H1 (cell line): ENCODE data around the gene DENND4B. TPM values are rescaled to one million over a fixed set of nuclear protein-coding genes. Genes with fewer than 3 reads are reported as not detected.

ENCODE experiments used
- CTCF ChIA-PET: fragments of 300-600 bp; sonication (Branson Sonifier 250); formaldehyde crosslinking; loops from one replicate; lab custom pipeline; 2021; ENCODE audit not compliant: partially characterized antibody; lab: Charles Lee
- POLR2A ChIA-PET: fragments of 300-600 bp; sonication (Branson Sonifier 250); formaldehyde crosslinking; loops from one replicate; lab custom pipeline; 2021; ENCODE audit warnings: inconsistent platforms; ENCODE audit not compliant: partially characterized antibody; lab: Charles Lee
- DNase-seq, 2 experiments: peaks; one replicate each; pipeline versions ENCODE4 v3.0.0 to v3.0.0-alpha.2; 2010 to 2022; ENCODE audit warnings: low spot score in 2 of 2, low read depth in 1 of 2, mixed read lengths in 1 of 2
- FAIRE-seq: peaks from 2 replicates; lab custom pipeline; 2011; peaks lifted over from hg19 to GRCh38; lab: Jason Lieb, UNC
- H2AFZ ChIP-seq: 2 replicates; pipeline ENCODE4 v1.8.1; 2012; ENCODE audit warnings: low read length, inconsistent platforms
- H2AK5ac ChIP-seq: 2 replicates; pipeline ENCODE4 v1.6.1; 2013; ENCODE audit warnings: low read depth, low read length
- H2BK120ac ChIP-seq: replicated peaks from 2 replicates; pipeline ENCODE3; 2013; ENCODE audit warnings: low read depth, low read length, inconsistent platforms
- H2BK12ac ChIP-seq: 2 replicates; pipeline ENCODE4 v1.6.1; 2013; ENCODE audit warnings: low read depth, low read length
- H2BK15ac ChIP-seq: 2 replicates; pipeline ENCODE4 v1.6.1; 2013; ENCODE audit warnings: low read length
- H2BK20ac ChIP-seq: 2 replicates; pipeline ENCODE4 v1.6.1; 2013; ENCODE audit warnings: low read length
- H2BK5ac ChIP-seq: 2 replicates; pipeline ENCODE4 v1.6.1; 2013; ENCODE audit warnings: low read depth, low read length
- H3K14ac ChIP-seq: 2 replicates; pipeline ENCODE4 v1.6.1; 2013; ENCODE audit warnings: inconsistent platforms; ENCODE audit not compliant: insufficient read length
- H3K18ac ChIP-seq: 2 replicates; pipeline ENCODE4 v1.6.1; 2013; ENCODE audit warnings: low read length; ENCODE audit errors: extremely low read depth
- H3K23ac ChIP-seq: 2 replicates; pipeline ENCODE4 v1.6.1; 2013; ENCODE audit warnings: inconsistent platforms; ENCODE audit not compliant: insufficient read length
- H3K23me2 ChIP-seq: 2 replicates; pipeline ENCODE4 v1.6.1; 2013; ENCODE audit warnings: low read depth, low read length
- H3K27ac ChIP-seq: 2 replicates; pipeline ENCODE4 v1.6.1; 2011; ENCODE audit warnings: low read depth, low read length, inconsistent platforms
- H3K27me3 ChIP-seq, 4 experiments: replicated peaks in 1 of 4; 1 replicate in 1 of 4; 2 replicates in 3 of 4; pipeline versions ENCODE4 v1.6.1 to v1.8.1; 2011 to 2013; ENCODE audit warnings: low read length in 3 of 4, mild to moderate bottlenecking in 3 of 4, inconsistent platforms in 2 of 4, mixed read lengths in 2 of 4, moderate library complexity in 1 of 4; ENCODE audit not compliant: control insufficient read depth in 3 of 4, insufficient read depth in 3 of 4; ENCODE audit errors: extremely low read depth in 1 of 4
- H3K36me3 ChIP-seq, 4 experiments: 2 replicates each; pipeline versions ENCODE4 v1.6.1 to v1.8.1; 2011 to 2013; ENCODE audit warnings: mild to moderate bottlenecking in 4 of 4, low read length in 3 of 4, moderate library complexity in 2 of 4, control low read depth in 1 of 4, inconsistent platforms in 1 of 4; ENCODE audit not compliant: insufficient read depth in 4 of 4, control insufficient read depth in 2 of 4
- H3K4ac ChIP-seq: replicated peaks from 2 replicates; pipeline ENCODE3; 2013; ENCODE audit warnings: low read length, low read depth, mixed read lengths, inconsistent platforms; ENCODE audit not compliant: insufficient read length
- H3K4me1 ChIP-seq, 4 experiments: replicated peaks in 1 of 4; 1 replicate in 1 of 4; 2 replicates in 3 of 4; pipeline versions ENCODE4 v1.6.1 to v1.8.1; 2011 to 2013; ENCODE audit warnings: low read length in 3 of 4, inconsistent platforms in 2 of 4, mixed read lengths in 1 of 4; ENCODE audit not compliant: insufficient read depth in 4 of 4, control insufficient read depth in 3 of 4
- H3K4me2 ChIP-seq, 2 experiments: 2 replicates each; pipeline versions ENCODE4 v1.6.1 to v1.8.1; 2011 to 2013; ENCODE audit warnings: low read depth in 2 of 2, low read length in 2 of 2, control low read depth in 1 of 2, inconsistent platforms in 1 of 2, mild to moderate bottlenecking in 1 of 2; ENCODE audit not compliant: insufficient read depth in 1 of 2
- H3K4me3 ChIP-seq, 4 experiments: fragments of 200-600, 300-600 bp in 1 of 4; sonication (generic), shearing (Covaris generic), sonication (Bioruptor Twin) in 1 of 4; 2 replicates each; pipeline versions ENCODE4 v1.5.1 to v1.8.1; 2011 to 2016; ENCODE audit warnings: low read length in 4 of 4, low read depth in 3 of 4, control low read depth in 2 of 4, inconsistent platforms in 2 of 4, mild to moderate bottlenecking in 2 of 4, mixed read lengths in 1 of 4, moderate library complexity in 1 of 4; ENCODE audit not compliant: insufficient read depth in 2 of 4; ENCODE audit errors: extremely low read depth in 1 of 4
- H3K56ac ChIP-seq: replicated peaks from 2 replicates; pipeline ENCODE3; 2013; ENCODE audit warnings: low read depth, mild to moderate bottlenecking, mixed read lengths, low read length, inconsistent platforms; ENCODE audit not compliant: insufficient read length
- H3K79me1 ChIP-seq: 2 replicates; pipeline ENCODE4 v1.6.1; 2013; ENCODE audit warnings: low read depth, low read length, control low read depth
- H3K79me2 ChIP-seq, 2 experiments: 2 replicates each; pipeline versions ENCODE4 v1.6.1 to v1.8.1; 2012 to 2013; ENCODE audit warnings: low read length in 2 of 2, mild to moderate bottlenecking in 2 of 2, inconsistent platforms in 1 of 2; ENCODE audit not compliant: insufficient read depth in 2 of 2, control insufficient read depth in 1 of 2
- H3K9ac ChIP-seq, 4 experiments: replicated peaks in 1 of 4; 1 replicate in 1 of 4; 2 replicates in 3 of 4; pipeline versions ENCODE4 v1.6.1 to v1.8.1; 2011 to 2013; ENCODE audit warnings: low read depth in 3 of 4, low read length in 3 of 4, control low read depth in 2 of 4, mild to moderate bottlenecking in 2 of 4, moderate library complexity in 2 of 4, inconsistent platforms in 1 of 4; ENCODE audit errors: extremely low read depth in 1 of 4
- H3K9me3 ChIP-seq, 2 experiments: 2 replicates each; pipeline versions ENCODE4 v1.6.1 to v1.8.1; 2012 to 2013; ENCODE audit warnings: mild to moderate bottlenecking in 2 of 2, moderate library complexity in 2 of 2, control low read depth in 1 of 2, inconsistent platforms in 1 of 2, low read depth in 1 of 2, low read length in 1 of 2, mixed read lengths in 1 of 2; ENCODE audit not compliant: insufficient read depth in 2 of 2
- H4K20me1 ChIP-seq, 2 experiments: replicated peaks in 1 of 2; 2 replicates each; pipeline versions ENCODE3 to v1.8.1; 2011 to 2013; ENCODE audit warnings: inconsistent platforms in 2 of 2, low read length in 2 of 2, mild to moderate bottlenecking in 1 of 2; ENCODE audit not compliant: insufficient read depth in 2 of 2, control insufficient read depth in 1 of 2
- H4K5ac ChIP-seq: 2 replicates; pipeline ENCODE4 v1.6.1; 2013; ENCODE audit warnings: low read length, low read depth, mixed read lengths, inconsistent platforms; ENCODE audit not compliant: insufficient read length
- H4K8ac ChIP-seq: 2 replicates; pipeline ENCODE4 v1.8.0; 2013; ENCODE audit warnings: mild to moderate bottlenecking, moderate library complexity, low read length, inconsistent platforms; ENCODE audit not compliant: insufficient read depth; ENCODE audit errors: extremely low read depth
- H4K91ac ChIP-seq: replicated peaks from 2 replicates; pipeline ENCODE3; 2013; ENCODE audit warnings: low read length, mixed read lengths, inconsistent platforms; ENCODE audit not compliant: insufficient read length
- CEBPB ChIP-seq: IDR thresholded peaks from 2 replicates; pipeline ENCODE4 v1.6.1; 2012; ENCODE audit warnings: low read depth, low read length
- CHD1 ChIP-seq: IDR thresholded peaks from 2 replicates; pipeline ENCODE4 v1.6.1; 2012; ENCODE audit warnings: low read depth, low read length, improper control_type of control experiment
- HDAC2 ChIP-seq, 2 experiments: fragments of 300-600 bp in 1 of 2; sonication (generic) in 1 of 2; IDR thresholded peaks; 2 replicates each; pipeline ENCODE4 v1.6.1; 2011 to 2012; ENCODE audit warnings: low read depth in 2 of 2, low read length in 2 of 2, mild to moderate bottlenecking in 2 of 2, moderate library complexity in 2 of 2, borderline replicate concordance in 1 of 2, inconsistent platforms in 1 of 2
- KDM4A ChIP-seq: IDR thresholded peaks from one replicate; pipeline ENCODE4 v1.7.1; 2012; ENCODE audit warnings: low read depth, mild to moderate bottlenecking, moderate library complexity, low read length, inconsistent platforms; ENCODE audit not compliant: severe bottlenecking
- MAFK ChIP-seq: IDR thresholded peaks from 2 replicates; pipeline ENCODE4 v1.6.1; 2012; ENCODE audit warnings: low read depth, mild to moderate bottlenecking, improper control_type of control experiment, low read length
- NANOG ChIP-seq: IDR thresholded peaks from 2 replicates; pipeline ENCODE4 v1.6.1; 2011; ENCODE audit warnings: low read length, low read depth, mild to moderate bottlenecking, inconsistent platforms; ENCODE audit not compliant: insufficient read depth, poor library complexity, severe bottlenecking
- POLR2A ChIP-seq, 2 experiments: IDR thresholded peaks; 1 replicate in 1 of 2; 2 replicates in 1 of 2; pipeline ENCODE4 v1.6.1; 2011; ENCODE audit warnings: low read depth in 2 of 2, low read length in 2 of 2, mild to moderate bottlenecking in 2 of 2; ENCODE audit errors: control extremely low read depth in 1 of 2
- POLR2AphosphoS5 ChIP-seq: IDR thresholded peaks from 2 replicates; pipeline ENCODE4 v1.6.1; 2011; ENCODE audit warnings: low read depth, low read length
- RBBP5 ChIP-seq: IDR thresholded peaks from 2 replicates; pipeline ENCODE4 v1.7.1; 2012; ENCODE audit warnings: low read depth, mild to moderate bottlenecking, inconsistent platforms, low read length, moderate library complexity, borderline replicate concordance
- SIN3A ChIP-seq, 2 experiments: IDR thresholded peaks in 1 of 2; conservative IDR thresholded peaks in 1 of 2; 2 replicates each; pipeline ENCODE4 v1.6.1; 2011 to 2012; ENCODE audit warnings: low read length in 2 of 2, improper control_type of control experiment in 1 of 2, low read depth in 1 of 2, mild to moderate bottlenecking in 1 of 2
- TEAD4 ChIP-seq: IDR thresholded peaks from 2 replicates; pipeline ENCODE4 v1.6.1; 2012; ENCODE audit warnings: low read depth, low read length, inconsistent platforms, mixed read lengths
- WGBS, 2 experiments: shearing (Covaris generic) in 1 of 2; methylation state at CpG; one replicate each; pipeline versions ENCODE4 v1.1.6 to v1.1.7; 2013 to 2015; ENCODE audit warnings: low lambda C conversion rate in 2 of 2, mixed read lengths in 2 of 2, inconsistent platforms in 1 of 2, low coverage in 1 of 2, missing lambda C conversion rate in 1 of 2; ENCODE audit not compliant: insufficient replicate concordance in 2 of 2, insufficient coverage in 1 of 2, insufficient read length in 1 of 2; ENCODE audit errors: extremely low coverage in 1 of 2, missing lambda C conversion rate in 1 of 2; 5-methylcytosine and 5-hydroxymethylcytosine counted together
- polyA plus RNA-seq, 7 experiments: library from polyadenylated mRNA; depleted of rRNA in 3 of 7; stranded (reverse) in 5 of 7; unstranded in 2 of 7; fragments of >200 nt in 5 of 7; fragments of 200-250 nt in 2 of 7; gene quantifications; 1 replicate in 5 of 7; 2 replicates in 1 of 7; 4 replicates in 1 of 7; pipeline versions ENCODE4 v1.2.1 to v1.2.3, GENCODE V29; 2011 to 2013; ENCODE audit warnings: missing spikeins in 2 of 7, mixed read lengths in 2 of 7
- total RNA-seq: library from RNA; stranded (reverse); fragmentation: NEBNext Ultra II Directional; extraction: Animal tissue kit (Norgen Biotek cat#: 25700); gene quantifications from 2 replicates; pipeline ENCODE4 v1.2.1, GENCODE V29; 2021

DENND4B gene
- total and polyA plus RNA-seq, 2 of the 8 experiments (the other 6 are each of a cell fraction or from before 2014, with no cell fraction given): 45.6 to 61.1 TPM

DNA sequence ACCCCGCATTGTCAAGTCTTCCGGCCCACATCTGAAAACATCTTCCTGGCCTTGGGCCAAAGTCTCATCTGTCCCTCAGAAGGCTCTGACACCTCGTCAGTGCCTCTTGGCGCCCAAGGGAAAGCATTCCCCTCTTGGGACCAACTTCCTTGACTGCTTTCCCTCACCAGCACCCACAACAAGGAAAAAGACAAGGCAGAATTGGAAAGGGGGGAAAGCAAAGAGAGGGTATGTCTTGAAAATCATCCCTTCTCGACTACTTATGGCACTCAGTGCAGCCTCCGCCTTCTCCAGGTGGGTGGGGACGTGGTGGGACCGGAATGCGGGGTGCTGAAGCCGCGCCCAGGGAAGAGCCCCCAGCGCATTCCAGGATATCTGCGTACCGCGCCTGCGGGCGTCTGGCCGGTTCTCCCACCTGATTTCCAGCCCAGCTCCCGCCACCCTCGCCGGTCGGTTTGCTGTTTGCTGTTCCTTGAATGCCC lies 17.4 kb upstream of the DENND4B start:
- peak overlapping the region; percentile 55 to 94 (median 71) for H3K9ac ChIP-seq
- CTCF ChIA-PET: interaction anchor here (0.6 to 2.8 kb wide), 6 partner anchors 11 to 321 kb away, joined by 3 to 19 read pairs (median 3); partner anchors contain the start of gene RAB13
- H2AFZ ChIP-seq: no peak overlapping the region
- no peaks in the 10 kb centered on the region for H3K27me3 ChIP-seq
- peak overlapping the region; percentile 76 for H3K4ac ChIP-seq
- FAIRE-seq: no peak
- peaks cover 11 to 26% (median 19%) of the 10 kb centered on the region in 4 experiments for H3K36me3 ChIP-seq
- H2BK120ac ChIP-seq: peak overlapping the region; percentile 6
- peaks cover 9% of the 10 kb centered on the region for H3K79me1 ChIP-seq
- H4K8ac ChIP-seq: no peak overlapping the region
- peak overlapping the region; percentile 84 for H2BK5ac ChIP-seq
- H2BK12ac ChIP-seq: peak overlapping the region; percentile 91
- peak overlapping the region; percentile 86 to 98 for H3K4me2 ChIP-seq
- WGBS, 2 experiments: 1% methylated on average over 22 of the region's 22 CpGs; no CpG with 5 or more reads in 1 of the 2 experiments
- H3K14ac ChIP-seq: no peak overlapping the region
- H3K79me2 ChIP-seq: peaks cover 15 to 41% of the 10 kb centered on the region in 2 experiments
- H3K4me3 ChIP-seq: peak overlapping the region; percentile 53 to 89 (median 68)
- H3K23me2 ChIP-seq: peaks cover 28% of the 10 kb centered on the region
- H4K5ac ChIP-seq: peak overlapping the region; percentile 70
- peak overlapping the region; percentile 94; the same call in 1 of the 2 replicates for H3K18ac ChIP-seq
- peaks cover 9 to 23% (median 14%) of the 10 kb centered on the region in 4 experiments for H3K4me1 ChIP-seq
- no peaks in the 10 kb centered on the region for H3K9me3 ChIP-seq
- H3K27ac ChIP-seq: peak overlapping the region; percentile 89
- H2BK20ac ChIP-seq: no peak overlapping the region
- H4K20me1 ChIP-seq: peaks cover 2% of the 10 kb centered on the region in 2 experiments
- no peak overlapping the region for H3K23ac ChIP-seq
- H3K56ac ChIP-seq: peak overlapping the region; percentile 79
- DNase-seq: peak in 1 of 2 experiments; percentile 83
- H2AK5ac ChIP-seq: 0 out of 2 replicates have a peak overlapping the region, but pooled peaks have one; percentile 41
- peak overlapping the region; percentile 87 for H4K91ac ChIP-seq
- peak overlapping the region; percentile 10; the same call in 1 of the 2 replicates for H2BK15ac ChIP-seq
- POLR2A ChIA-PET: interaction anchor here (1.0 to 15.7 kb wide), 15 partner anchors 8 to 292 kb away, joined by 3 to 454 read pairs (median 6); partner anchors contain the start of genes DENND4B, GATAD2B, JTB and RAB13
- peak in 1 of 2 experiments; percentile 52; a peak in 1 of 4 replicates for TF ChIP-seq HDAC2 (IDR thresholded peaks at IDR 0.05; ENCODE audit: borderline replicate concordance in 1 of 2, low read depth in 2 of 2, low read length in 2 of 2)
- TF ChIP-seq RBBP5: peak; percentile 56; the same call in 1 of the 2 replicates
- no peak for TF ChIP-seq NANOG
- TF ChIP-seq CEBPB: no peak
- peak in 1 of 2 experiments; percentile 81; a peak in 2 of 3 replicates for TF ChIP-seq POLR2A (IDR thresholded peaks at IDR 0.05; ENCODE audit: control extremely low read depth in 1 of 2, low read depth in 2 of 2, low read length in 2 of 2)
- TF ChIP-seq KDM4A: peak; percentile 42
- TF ChIP-seq CHD1: 0 out of 2 replicates have a peak, but pooled peaks have one; percentile 18
- TF ChIP-seq POLR2AphosphoS5: peak; percentile 80
- TF ChIP-seq SIN3A (conservative IDR thresholded peaks at IDR 0.05 in 1 of 2, IDR thresholded peaks at IDR 0.05 in 1 of 2; ENCODE audit: low read depth in 1 of 2, low read length in 2 of 2): peak in 1 of 2 experiments; percentile 21; a peak in 2 of 4 replicates
- TF ChIP-seq MAFK: no peak
- peak; percentile 94 for TF ChIP-seq TEAD4
